ENCODE measurements around the gene MCM3AP. TPM values are rescaled to one million over a fixed set of nuclear protein-coding genes. Genes with fewer than 3 reads are reported as not detected.

MCM3AP gene
- total RNA-seq, 2 experiments from 2014 or later: 71.1 to 106 TPM

DNA sequence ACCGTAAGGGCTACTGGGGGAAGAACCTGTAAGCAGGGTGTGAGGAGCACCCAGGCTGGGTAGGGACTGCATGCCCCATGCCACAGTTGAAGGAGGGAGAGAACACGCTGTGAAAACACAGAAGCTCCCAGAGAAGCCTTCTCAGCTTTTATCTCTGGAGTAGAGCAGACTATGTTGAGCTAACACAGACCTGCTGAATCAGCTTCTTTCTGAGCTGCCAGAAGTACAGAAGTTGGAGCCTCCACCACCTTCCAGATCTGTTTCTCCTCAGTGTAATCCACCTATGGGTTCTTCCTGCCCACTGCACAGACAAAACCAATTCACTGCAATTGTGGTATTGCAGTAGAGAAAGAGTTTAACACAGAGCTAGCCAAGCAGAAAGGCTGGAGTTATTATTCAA is 6.2 kb upstream of the MCM3AP start:
- H3K9me3 Mint-ChIP-seq (ENCODE audit: low read depth): no peaks in the 10 kb centered on the region
- intact Hi-C loops (cut with DNase I, micrococcal nuclease): no loop called here
- ATAC-seq (no peak), DNase-seq (no peak)
- ChIA-PET CTCF (no interaction called here), POLR2A (no interaction called here)
- peaks cover 18% of the 10 kb centered on the region for H3K36me3 Mint-ChIP-seq (ENCODE audit: low read depth)
- no peak overlapping the region for H3K4me3 Mint-ChIP-seq
- peaks cover 20% of the 10 kb centered on the region for H3K4me1 Mint-ChIP-seq
- no peak overlapping the region for H3K27ac Mint-ChIP-seq
- H3K27me3 Mint-ChIP-seq: no peaks in the 10 kb centered on the region

DNA sequence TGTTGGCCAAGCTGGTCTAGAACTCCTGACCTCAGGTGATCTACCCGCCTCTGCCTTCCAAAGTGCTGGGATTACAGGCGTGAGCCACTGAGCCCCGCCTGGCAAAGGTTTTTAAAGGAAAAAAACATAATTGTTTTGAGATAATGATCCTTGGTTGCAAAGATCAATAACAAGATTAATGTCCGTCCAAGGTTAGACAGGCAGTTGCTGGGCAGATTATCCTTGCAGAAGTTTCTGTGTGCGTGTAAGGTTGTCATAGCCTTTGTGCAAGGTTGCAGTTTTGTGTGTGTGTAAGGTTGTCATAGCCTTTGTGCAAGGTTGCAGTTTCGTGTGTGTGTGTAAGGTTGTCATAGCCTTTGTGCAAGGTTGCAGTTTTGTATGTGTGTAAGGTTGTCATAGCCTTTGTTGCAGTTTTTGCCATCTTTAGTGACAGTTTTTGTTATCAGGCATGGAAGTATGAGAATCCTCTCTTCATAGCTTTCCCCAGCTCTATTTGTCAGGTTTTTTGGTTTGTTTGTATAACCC is 4.3 kb upstream of the MCM3AP start:
- no peak overlapping the region for H3K27ac Mint-ChIP-seq
- no peaks in the 10 kb centered on the region for H3K9me3 Mint-ChIP-seq (ENCODE audit: low read depth)
- ATAC-seq (no peak), DNase-seq (no peak)
- peaks cover 27% of the 10 kb centered on the region for H3K4me1 Mint-ChIP-seq
- H3K4me3 Mint-ChIP-seq: no peak overlapping the region
- H3K27me3 Mint-ChIP-seq: no peaks in the 10 kb centered on the region
- ChIA-PET CTCF (no interaction called here), POLR2A (no interaction called here)
- intact Hi-C loops (cut with DNase I, micrococcal nuclease): loop anchor here in 1 of 2 experiments (5.0 kb wide), 2 partner anchors 62 to 168 kb away; partner anchors contain the start of genes DIP2A and LSS
- peaks cover 24% of the 10 kb centered on the region for H3K36me3 Mint-ChIP-seq (ENCODE audit: low read depth)

DNA sequence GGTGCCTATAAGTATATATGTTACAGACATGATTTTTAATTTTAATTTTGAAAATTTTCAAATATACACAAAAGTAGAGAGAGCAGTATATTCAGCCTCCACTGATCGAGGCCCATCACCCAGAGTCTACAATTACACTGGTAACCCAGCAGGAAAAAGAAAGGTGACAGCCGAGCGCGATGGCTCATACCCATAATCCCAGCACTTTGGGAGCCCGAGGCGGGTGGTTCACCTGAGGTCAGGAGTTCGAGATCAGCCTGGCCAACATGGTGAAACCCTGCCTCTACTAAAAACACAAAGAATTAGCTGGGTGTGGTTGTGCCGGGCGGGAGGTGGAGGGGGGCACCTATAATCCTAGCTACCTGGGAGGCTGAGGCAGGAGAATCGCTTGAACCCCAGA is 2.1 kb upstream of the MCM3AP start:
- intact Hi-C loops (cut with DNase I, micrococcal nuclease): loop anchor here (2.0 to 5.0 kb wide), 6 partner anchors 35 to 315 kb away; partner anchors contain the start of genes DIP2A (in 2 of the 2), C21orf58 (in 1 of the 2) and LSS (in 1 of the 2)
- no peak for DNase-seq
- CTCF ChIA-PET: no interaction called here
- POLR2A ChIA-PET: no interaction called here
- Mint-ChIP-seq H3K9me3 (ENCODE audit: low read depth) (no peaks in the 10 kb centered on the region), H3K27ac (no peak overlapping the region), H3K27me3 (no peaks in the 10 kb centered on the region), H3K4me1 (peaks cover 44% of the 10 kb centered on the region), H3K4me3 (no peak overlapping the region), H3K36me3 (ENCODE audit: low read depth) (peaks cover 43% of the 10 kb centered on the region)
- ATAC-seq: no peak

DNA sequence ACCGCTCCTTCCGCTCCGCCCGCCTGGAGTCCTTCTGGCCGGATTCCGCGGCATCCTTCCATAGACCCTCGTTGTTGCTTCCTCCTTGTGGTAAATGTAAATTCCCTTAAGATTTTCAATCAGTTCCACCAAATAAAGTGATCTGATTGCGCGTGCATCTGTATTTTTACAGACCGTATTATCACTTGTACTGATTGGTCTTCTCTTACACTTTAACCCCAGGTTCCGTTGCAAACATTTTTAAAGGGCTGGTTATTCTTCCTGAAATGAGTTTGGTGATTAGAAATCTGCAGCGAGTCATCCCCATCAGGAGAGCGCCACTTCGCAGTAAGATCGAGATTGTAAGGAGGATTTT is 1.2 kb upstream of the MCM3AP start:
- H3K4me1 Mint-ChIP-seq: peaks cover 46% of the 10 kb centered on the region
- H3K36me3 Mint-ChIP-seq (ENCODE audit: low read depth): peaks cover 38% of the 10 kb centered on the region

DNA sequence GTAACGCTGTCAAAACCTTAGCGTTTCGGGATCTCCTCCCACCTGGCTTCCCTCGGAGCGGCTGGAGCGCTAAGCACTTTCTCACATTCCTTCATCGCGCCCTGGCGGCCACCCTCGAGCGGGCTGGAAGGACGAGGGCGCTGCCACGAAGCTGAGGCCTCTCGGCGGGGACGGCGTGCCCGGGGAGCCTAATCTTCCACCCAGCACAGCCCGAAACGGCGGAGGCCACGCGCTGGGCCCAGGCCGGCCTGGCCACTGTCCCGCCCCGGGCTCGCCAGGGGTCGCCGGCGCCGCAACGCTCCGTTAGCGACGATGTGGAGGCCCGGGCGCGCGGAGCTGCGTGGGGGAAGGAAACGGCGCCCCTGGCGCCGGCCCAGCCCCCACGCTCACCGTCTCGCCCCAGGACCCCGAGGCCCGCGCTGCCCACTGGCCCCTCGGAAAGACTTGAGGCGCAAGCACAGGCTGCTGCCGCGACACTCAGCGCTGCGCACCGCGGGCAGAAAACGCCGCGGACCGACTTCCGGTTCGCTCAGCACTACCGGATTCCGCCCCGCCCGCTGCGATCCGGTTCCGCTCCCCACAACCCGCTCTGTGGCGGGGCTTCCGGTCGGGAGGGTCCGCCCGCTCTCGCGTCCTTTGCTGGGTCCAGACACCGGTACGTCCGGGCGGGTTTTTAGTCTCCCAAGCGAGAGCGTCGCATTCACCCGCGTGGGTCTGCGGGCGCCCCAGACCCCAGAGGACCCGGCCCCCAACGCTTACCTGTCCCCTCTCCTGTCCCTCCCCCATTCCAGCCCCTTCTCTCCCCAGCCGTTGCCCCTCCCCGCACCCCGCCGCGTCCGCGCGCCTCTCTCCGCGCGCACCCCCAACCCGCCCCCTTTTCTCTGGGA is 593 bp upstream of the MCM3AP start, which contains the start of gene YBEY:
YBEY (plus strand) TSS at position 582 of the 887 bp plus-strand sequence. CDS start 572 bp downstream, outside the sequence.
- ChIA-PET CTCF (interaction anchor here (0.5 to 2.6 kb wide), 3 partner anchors 8 to 175 kb away, joined by 3 to 9 read pairs (median 3); no protein-coding TSS in a partner anchor), POLR2A (interaction anchor here (1.1 to 1.7 kb wide), 2 partner anchors 32 to 37 kb away, joined by 4 to 7 read pairs; no protein-coding TSS in a partner anchor)
- ATAC-seq (peak; percentile 94), DNase-seq (peak; percentile 94)
- intact Hi-C loops (cut with DNase I, micrococcal nuclease): loop anchor here (1.0 to 5.0 kb wide), 12 partner anchors 37 to 643 kb away; partner anchors contain the start of genes DIP2A (in 2 of the 2), C21orf58 (in 1 of the 2), LSS (in 1 of the 2) and PCBP3 (in 1 of the 2)
- peaks cover 37% of the 10 kb centered on the region for H3K36me3 Mint-ChIP-seq (ENCODE audit: low read depth)
- H3K27ac Mint-ChIP-seq: peak within 1 kb of the TSS; percentile 98
- peaks cover 51% of the 10 kb centered on the region for H3K4me1 Mint-ChIP-seq
- H3K9me3 Mint-ChIP-seq (ENCODE audit: low read depth): no peaks in the 10 kb centered on the region
- H3K4me3 Mint-ChIP-seq: peak within 1 kb of the TSS; percentile 88
- H3K27me3 Mint-ChIP-seq: no peaks in the 10 kb centered on the region

More for the DNA sequence above, 1.2 kb upstream of the MCM3AP start:
- ChIA-PET POLR2A (no interaction called here), CTCF (no interaction called here)
- intact Hi-C loops (cut with DNase I, micrococcal nuclease): loop anchor here (1.0 to 5.0 kb wide), 11 partner anchors 36 to 643 kb away; partner anchors contain the start of genes DIP2A (in 2 of the 2), C21orf58 (in 1 of the 2), LSS (in 1 of the 2) and PCBP3 (in 1 of the 2)
- H3K27me3 Mint-ChIP-seq: no peaks in the 10 kb centered on the region
- peak; percentile 9 for ATAC-seq
- H3K9me3 Mint-ChIP-seq (ENCODE audit: low read depth): no peaks in the 10 kb centered on the region
- H3K4me3 Mint-ChIP-seq: peak overlapping the region; percentile 88
- no peak for DNase-seq
- peak overlapping the region; percentile 98 for H3K27ac Mint-ChIP-seq

DNA sequence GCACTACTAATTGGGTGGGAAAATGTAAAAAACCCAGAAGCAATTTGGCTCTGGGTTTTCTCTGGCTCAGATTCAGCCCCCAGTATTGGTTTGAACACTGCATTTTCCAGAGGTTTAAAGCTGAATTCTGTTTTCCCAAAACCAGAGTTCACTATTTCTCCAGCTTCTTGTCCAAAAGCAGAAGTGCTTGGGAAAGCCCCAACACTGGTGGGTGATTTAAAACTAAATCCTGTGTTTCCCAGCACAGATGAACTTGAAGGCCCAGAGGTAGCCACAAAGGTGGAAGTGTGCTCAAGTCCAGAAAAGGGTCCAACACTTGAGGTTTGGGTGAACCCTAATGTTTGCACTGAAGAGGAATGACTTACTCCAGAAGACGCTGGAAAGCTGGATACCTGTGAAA is 678 bp downstream of the MCM3AP start:
- Mint-ChIP-seq H3K4me3 (peak overlapping the region; percentile 88), H3K4me1 (peaks cover 47% of the 10 kb centered on the region), H3K36me3 (ENCODE audit: low read depth) (peaks cover 40% of the 10 kb centered on the region), H3K27me3 (no peaks in the 10 kb centered on the region), H3K9me3 (ENCODE audit: low read depth) (no peaks in the 10 kb centered on the region), H3K27ac (peak overlapping the region; percentile 91)
- intact Hi-C loops (cut with DNase I, micrococcal nuclease): loop anchor here (1.0 to 5.0 kb wide), 3 partner anchors 57 to 173 kb away; partner anchors contain the start of genes DIP2A (in 1 of the 2) and LSS (in 1 of the 2)
- CTCF ChIA-PET: interaction anchor here (0.6 to 2.6 kb wide), 3 partner anchors 35 to 267 kb away, joined by 3 to 9 read pairs (median 4); no protein-coding TSS in a partner anchor
- POLR2A ChIA-PET: interaction anchor here (1.7 kb wide), 1 partner anchor 31 kb away, joined by 4 read pairs; no protein-coding TSS in a partner anchor
- no peak for ATAC-seq
- DNase-seq: no peak

DNA sequence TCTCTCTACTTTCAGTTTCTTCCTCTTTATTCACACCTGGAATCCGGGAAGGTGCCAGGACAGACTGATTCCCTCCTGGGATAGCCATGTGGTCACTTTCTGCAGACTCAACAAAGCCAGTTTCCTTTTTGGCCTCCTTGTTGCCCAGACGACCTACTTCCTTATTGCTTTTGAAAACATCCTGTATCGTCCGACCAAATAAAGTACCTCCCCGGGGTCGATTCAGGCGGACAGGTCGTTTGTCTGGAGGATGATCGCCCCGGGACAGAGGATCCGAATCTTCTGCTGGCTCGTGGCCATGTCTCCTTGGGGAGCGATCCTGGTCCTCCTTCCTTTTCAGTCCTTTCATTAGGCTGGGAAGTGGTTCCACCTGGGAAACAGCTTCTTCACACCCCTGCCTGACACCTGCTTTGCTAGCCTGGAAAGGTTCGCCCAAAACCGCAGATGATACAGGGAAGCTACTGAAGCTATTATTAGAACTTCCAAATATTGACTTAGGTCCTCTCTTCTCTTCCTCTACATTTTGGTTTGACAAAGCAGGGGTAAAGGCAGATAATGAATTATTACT is 1.2 kb downstream of the MCM3AP start:
- DNase-seq: no peak
- no peaks in the 10 kb centered on the region for H3K27me3 Mint-ChIP-seq
- H3K36me3 Mint-ChIP-seq (ENCODE audit: low read depth): peaks cover 45% of the 10 kb centered on the region
- CTCF ChIA-PET: interaction anchor here (0.6 to 2.6 kb wide), 3 partner anchors 140 to 373 kb away, joined by 3 to 9 read pairs (median 4); no protein-coding TSS in a partner anchor
- H3K4me1 Mint-ChIP-seq: peaks cover 45% of the 10 kb centered on the region
- intact Hi-C loops (cut with DNase I, micrococcal nuclease): no loop called here
- H3K4me3 Mint-ChIP-seq: peak overlapping the region; percentile 88
- no peak for ATAC-seq
- H3K9me3 Mint-ChIP-seq (ENCODE audit: low read depth): no peaks in the 10 kb centered on the region
- POLR2A ChIA-PET: no interaction called here
- H3K27ac Mint-ChIP-seq: peak overlapping the region; percentile 80

DNA sequence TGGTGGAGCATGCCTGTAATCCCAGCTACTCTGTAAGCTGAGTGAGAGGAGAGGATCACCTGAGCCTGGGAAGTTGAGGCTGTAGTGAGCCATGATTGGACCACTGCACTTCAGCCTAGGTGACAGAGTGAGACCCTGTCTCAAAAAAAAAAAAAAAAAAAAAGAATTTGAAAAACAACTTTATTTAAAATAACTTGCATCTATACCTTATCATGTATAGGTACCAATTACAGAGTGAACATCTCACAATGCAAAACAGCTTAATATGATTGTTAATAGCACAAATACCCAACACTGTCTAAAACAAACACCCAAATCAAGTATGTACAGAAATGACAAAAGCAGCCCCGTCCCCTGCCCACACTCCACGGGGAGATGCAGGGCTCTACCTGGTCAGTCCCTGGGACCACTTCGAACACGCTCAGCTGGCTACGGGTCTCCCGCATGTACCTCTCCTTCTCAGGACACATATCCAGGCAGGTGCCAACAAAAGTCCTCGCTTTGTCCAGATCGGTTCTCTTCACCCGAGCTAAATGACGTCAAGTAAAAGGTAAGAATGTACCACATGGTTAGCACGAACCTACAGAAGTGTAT is 10.5 kb downstream of the MCM3AP start:
- POLR2A ChIA-PET: interaction anchor here (0.6 kb wide), 1 partner anchor 16 kb away, joined by 8 read pairs; no protein-coding TSS in a partner anchor
- no peak for DNase-seq
- Mint-ChIP-seq H3K4me3 (no peak overlapping the region), H3K27ac (no peak overlapping the region), H3K9me3 (ENCODE audit: low read depth) (no peaks in the 10 kb centered on the region), H3K4me1 (no peaks in the 10 kb centered on the region), H3K36me3 (ENCODE audit: low read depth) (peaks cover 55% of the 10 kb centered on the region), H3K27me3 (no peaks in the 10 kb centered on the region)
- no peak for ATAC-seq
- CTCF ChIA-PET: interaction anchor here (0.6 to 1.4 kb wide), 2 partner anchors 51 to 116 kb away, joined by 3 to 5 read pairs; a partner anchor contains a TSS
- intact Hi-C loops (cut with DNase I, micrococcal nuclease): no loop called here

DNA sequence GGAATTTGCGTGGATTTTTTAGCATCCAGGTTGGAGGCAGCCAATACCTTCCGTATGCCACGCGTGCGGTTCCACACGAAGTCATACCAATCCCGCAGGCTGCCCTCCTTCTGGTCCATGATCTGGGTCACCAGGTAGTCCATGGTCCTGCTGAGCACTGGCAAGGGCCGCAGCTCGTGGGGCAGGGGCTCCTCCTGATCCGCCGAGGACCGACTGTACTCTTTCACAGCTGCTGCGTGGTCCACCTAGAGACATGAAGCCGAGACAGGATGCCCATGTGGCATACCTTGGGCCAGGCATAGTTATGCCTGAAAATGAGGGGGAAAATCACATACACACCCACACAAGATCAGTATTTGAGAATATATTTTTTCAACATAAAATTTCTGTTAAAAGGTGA is 12.1 kb downstream of the MCM3AP start:
- H3K27ac Mint-ChIP-seq: no peak overlapping the region
- H3K36me3 Mint-ChIP-seq (ENCODE audit: low read depth): peaks cover 50% of the 10 kb centered on the region
- H3K4me3 Mint-ChIP-seq: no peak overlapping the region
- no peaks in the 10 kb centered on the region for H3K27me3 Mint-ChIP-seq
- H3K4me1 Mint-ChIP-seq: no peaks in the 10 kb centered on the region
- ATAC-seq (no peak), DNase-seq (no peak)
- intact Hi-C loops (cut with DNase I, micrococcal nuclease): no loop called here
- ChIA-PET CTCF (no interaction called here), POLR2A (no interaction called here)
- no peaks in the 10 kb centered on the region for H3K9me3 Mint-ChIP-seq (ENCODE audit: low read depth)

DNA sequence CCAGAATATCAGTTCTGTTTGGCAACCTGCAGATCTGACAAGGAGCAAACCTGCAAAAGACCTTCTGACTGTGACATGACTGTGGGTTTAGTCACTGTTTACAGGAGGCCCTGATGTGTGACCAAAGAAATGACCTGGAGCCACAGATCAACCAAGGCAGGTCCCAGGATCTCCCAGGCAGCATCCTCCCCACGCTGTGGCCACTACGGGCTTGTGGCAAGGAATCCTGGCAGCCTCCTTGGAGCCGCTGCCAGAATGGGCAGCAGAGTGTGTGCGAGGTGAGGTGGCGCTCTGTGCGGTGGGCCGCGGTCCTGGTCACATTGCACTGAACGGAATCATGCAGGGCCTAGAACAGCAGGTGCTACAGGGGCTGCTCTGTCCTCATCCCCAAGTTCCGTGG is 15.9 kb downstream of the MCM3AP start:
- no peak overlapping the region for H3K27ac Mint-ChIP-seq
- POLR2A ChIA-PET: no interaction called here
- no peak for DNase-seq
- no peaks in the 10 kb centered on the region for H3K4me1 Mint-ChIP-seq
- H3K9me3 Mint-ChIP-seq (ENCODE audit: low read depth): no peaks in the 10 kb centered on the region
- intact Hi-C loops (cut with DNase I, micrococcal nuclease): no loop called here
- ATAC-seq: no peak
- H3K36me3 Mint-ChIP-seq (ENCODE audit: low read depth): peaks cover 56% of the 10 kb centered on the region
- no peaks in the 10 kb centered on the region for H3K27me3 Mint-ChIP-seq
- CTCF ChIA-PET: no interaction called here
- no peak overlapping the region for H3K4me3 Mint-ChIP-seq

DNA sequence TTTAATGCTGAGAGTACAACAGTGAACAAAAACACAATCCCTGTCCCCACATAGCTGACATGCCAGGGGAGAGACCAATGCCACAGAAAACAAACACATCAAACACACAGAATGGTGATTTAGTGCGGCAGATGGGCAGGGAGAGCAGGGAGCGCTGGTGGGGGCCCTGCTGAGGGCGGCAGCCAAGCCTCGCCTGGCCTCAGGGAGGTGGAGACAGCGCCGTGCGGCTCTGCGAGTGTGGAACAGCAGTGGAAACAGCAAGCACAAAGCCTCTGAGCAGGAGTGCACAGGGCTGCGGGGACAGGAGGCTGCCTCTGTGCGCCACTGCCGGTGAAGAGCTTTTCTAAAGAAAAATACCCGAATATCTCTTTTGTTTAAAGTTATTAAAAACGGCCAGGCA is 17.0 kb downstream of the MCM3AP start:
- DNase-seq (no peak), ATAC-seq (no peak)
- POLR2A ChIA-PET: no interaction called here
- Mint-ChIP-seq H3K36me3 (ENCODE audit: low read depth) (peaks cover 49% of the 10 kb centered on the region), H3K27ac (no peak overlapping the region), H3K9me3 (ENCODE audit: low read depth) (no peaks in the 10 kb centered on the region), H3K4me3 (no peak overlapping the region), H3K27me3 (no peaks in the 10 kb centered on the region), H3K4me1 (no peaks in the 10 kb centered on the region)
- intact Hi-C loops (cut with DNase I, micrococcal nuclease): no loop called here
- CTCF ChIA-PET: no interaction called here
